HEK293T (cell line): ENCODE measurements around the gene TPR.

Experiments
- ELF4 ChIP-seq: fragments of 450-650 bp; IDR thresholded peaks from 2 replicates; pipeline ENCODE4 v1.6.1; 2017; ENCODE audit warnings: antibody characterized with exemption
- FOXA1 ChIP-seq: fragments of 450-650 bp; IDR thresholded peaks from 2 replicates; pipeline ENCODE4 v1.6.1; 2016; ENCODE audit warnings: mild to moderate bottlenecking
- FOXM1 ChIP-seq: fragments of 450-650 bp; IDR thresholded peaks from 2 replicates; pipeline ENCODE4 v1.6.1; 2017; ENCODE audit warnings: mild to moderate bottlenecking, borderline replicate concordance
- NFRKB ChIP-seq: fragments of 450-650 bp; IDR thresholded peaks from 2 replicates; pipeline ENCODE4 v1.6.1; 2016; ENCODE audit warnings: mild to moderate bottlenecking, moderate library complexity
- SUZ12 ChIP-seq: fragments of 450-650 bp; IDR thresholded peaks from 2 replicates; pipeline ENCODE4 v1.6.1; 2016; ENCODE audit warnings: mild to moderate bottlenecking
- TARDBP ChIP-seq: fragments of 450-650 bp; IDR thresholded peaks from 2 replicates; pipeline ENCODE4 v1.6.1; 2016
- ZNF384 ChIP-seq: fragments of 450-650 bp; IDR thresholded peaks from 2 replicates; pipeline ENCODE4 v1.6.1; 2016

DNA sequence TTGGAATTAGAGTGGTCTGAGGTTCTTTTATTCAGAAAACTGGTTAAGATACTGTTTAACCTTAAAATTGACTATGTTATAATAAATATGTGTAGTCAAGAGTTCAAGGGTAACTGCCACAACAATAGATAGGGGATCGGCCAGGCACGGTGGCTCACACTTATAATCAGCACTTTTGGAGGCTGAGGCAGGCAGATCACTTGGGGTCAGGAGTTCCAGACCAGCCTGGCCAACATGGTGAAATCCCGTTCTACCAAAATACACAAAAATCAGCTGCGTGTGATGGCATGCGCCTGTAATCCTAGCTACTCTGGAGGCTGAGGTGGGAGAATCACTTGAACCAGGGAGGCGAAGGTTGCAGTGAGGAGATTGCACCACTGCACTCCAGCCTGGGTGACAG, 46.4 kb upstream of the TPR start:
- TF ChIP-seq SUZ12 (no peak), ZNF384 (no peak), NFRKB (no peak), ELF4 (no peak), FOXA1 (no peak), TARDBP (no peak), FOXM1 (no peak)
